ELR (cell line): ENCODE data around the gene SERPINA6.
"Not testable (repeated sequence)": the region's sequence is repeated elsewhere in the genome, so short reads cannot be mapped to it uniquely, and the experiment has no call there.

Experiments
- DNase-seq: peaks from one replicate; pipeline ENCODE4 v3.0.0-alpha.2; 2015; ENCODE audit warnings: low read depth

The SERPINA6 gene

GRCh38 chr14:94292526-94292871 lies 30.6 kb downstream of the SERPINA6 start:
- no peak for DNase-seq

- no peak for DNase-seq
These were observed 31.1 kb downstream of the SERPINA6 start for GRCh38 chr14:94291906-94292525.

- DNase-seq: no peak
These were observed 31.8 kb downstream of the SERPINA6 start for GRCh38 chr14:94291159-94291905.

- no peak for DNase-seq
These were observed 32.9 kb downstream of the SERPINA6 start for GRCh38 chr14:94290197-94290596.

GRCh38 chr14:94288610-94289465 lies 34.3 kb downstream of the SERPINA6 start:
- DNase-seq: no peak

- DNase-seq: no peak
These were observed 38.0 kb downstream of the SERPINA6 start for GRCh38 chr14:94285158-94285557.

- no peak for DNase-seq
These were observed 38.9 kb downstream of the SERPINA6 start for GRCh38 chr14:94284221-94284620.

GRCh38 chr14:94282991-94283723 lies 40.0 kb downstream of the SERPINA6 start:
- DNase-seq: peak; percentile 35

- DNase-seq: peak; percentile 14
These were observed 44.4 kb downstream of the SERPINA6 start for GRCh38 chr14:94278731-94279130.

GRCh38 chr14:94276898-94277561 lies 46.1 kb downstream of the SERPINA6 start:
- DNase-seq: not testable (repeated sequence)

- DNase-seq: no peak
These were observed 54.0 kb downstream of the SERPINA6 start for GRCh38 chr14:94269156-94269555.

- not testable (repeated sequence) for DNase-seq
These were observed 54.6 kb downstream of the SERPINA6 start for GRCh38 chr14:94268582-94268981.

GRCh38 chr14:94267352-94267751 lies 55.8 kb downstream of the SERPINA6 start:
- no peak for DNase-seq

GRCh38 chr14:94264195-94264594 lies 58.9 kb downstream of the SERPINA6 start:
- DNase-seq: peak; percentile 32
